ENCODE results near the gene F12. TPM values are rescaled to one million over a fixed set of nuclear protein-coding genes. Genes with fewer than 3 reads are reported as not detected.

The F12 gene
- polyA plus RNA-seq, 3 donors, result 1.4 to 5.5 (median 1.5) TPM

GRCh38 chr5:177448244-177448950 is 39.0 kb upstream of the F12 start:
- Mint-ChIP-seq H3K9me3 (peaks cover 0 to 4% (median 0%) of the 10 kb centered on the region in 7 donors), H3K36me3 (peaks cover 1 to 12% of the 10 kb centered on the region in 2 donors), H3K4me1 (peaks cover 44% of the 10 kb centered on the region), H3K4me3 (peak overlapping the region; percentile 66 to 70), H3K27me3 (ENCODE audit: low read depth in 3 of 3) (peaks cover 45 to 64% (median 46%) of the 10 kb centered on the region in 3 donors), H3K27ac (peak overlapping the region in 6 of 7 donors; percentile 55 to 85 (median 62))
- Histone ChIP-seq H3K36me3 (replicated peaks in 1 of 2; ENCODE audit: control insufficient read depth in 1 of 2, insufficient read depth in 2 of 2, low read length in 2 of 2) (peaks cover 4 to 5% of the 10 kb centered on the region in 2 donors), H3K4me1 (ENCODE audit: control insufficient read depth in 1 of 2, insufficient read depth in 2 of 2, low read length in 2 of 2) (peaks cover 40 to 56% of the 10 kb centered on the region in 2 donors), H4K20me1 (ENCODE audit: insufficient read depth, low read length) (peaks cover 44% of the 10 kb centered on the region), H3K4me3 (replicated peaks in 1 of 3; ENCODE audit: low read depth in 2 of 3, low read length in 3 of 3) (peak overlapping the region in 1 of 3 experiments; percentile 28), H3K27ac (ENCODE audit: low read depth in 1 of 2, low read length in 2 of 2) (no peak overlapping the region), H3K9me3 (replicated peaks in 1 of 2; ENCODE audit: control insufficient read depth in 1 of 2, insufficient read depth in 1 of 2, low read length in 2 of 2) (no peaks in the 10 kb centered on the region), H3K27me3 (ENCODE audit: control insufficient read depth in 2 of 2, insufficient read depth in 2 of 2, low read length in 2 of 2) (peaks cover 0 to 48% of the 10 kb centered on the region in 2 donors), H2AFZ (ENCODE audit: insufficient read depth, low read depth, low read length, poor library complexity, severe bottlenecking) (no peak overlapping the region), H3K9ac (ENCODE audit: insufficient read depth, low read length, poor library complexity, severe bottlenecking) (no peak overlapping the region), H3K79me2 (ENCODE audit: insufficient read depth, low read length) (no peaks in the 10 kb centered on the region), H3K4me2 (replicated peaks; ENCODE audit: extremely low read depth, low read length, poor library complexity, severe bottlenecking) (peak overlapping the region; percentile 57)
- WGBS (ENCODE audit: insufficient coverage), result 54% methylated on average over 3 of the region's 6 CpGs
- no peak for DNase-seq
- no peak for TF ChIP-seq CTCF (IDR thresholded peaks at IDR 0.05)
- intact Hi-C loops (cut with micrococcal nuclease), result no loop called here

GRCh38 chr5:177447611-177448243 is 38.4 kb upstream of the F12 start:
- Histone ChIP-seq H3K4me2 (replicated peaks; ENCODE audit: extremely low read depth, low read length, poor library complexity, severe bottlenecking) (peak overlapping the region; percentile 57), H3K36me3 (replicated peaks in 1 of 2; ENCODE audit: control insufficient read depth in 1 of 2, insufficient read depth in 2 of 2, low read length in 2 of 2) (peaks cover 11% of the 10 kb centered on the region in 2 donors), H3K27ac (ENCODE audit: low read depth in 1 of 2, low read length in 2 of 2) (no peak overlapping the region), H2AFZ (ENCODE audit: insufficient read depth, low read depth, low read length, poor library complexity, severe bottlenecking) (no peak overlapping the region), H3K9ac (ENCODE audit: insufficient read depth, low read length, poor library complexity, severe bottlenecking) (no peak overlapping the region), H3K4me3 (replicated peaks in 1 of 3; ENCODE audit: low read depth in 2 of 3, low read length in 3 of 3) (peak overlapping the region in 1 of 3 experiments; percentile 28), H4K20me1 (ENCODE audit: insufficient read depth, low read length) (peaks cover 51% of the 10 kb centered on the region), H3K4me1 (ENCODE audit: control insufficient read depth in 1 of 2, insufficient read depth in 2 of 2, low read length in 2 of 2) (peaks cover 38 to 57% of the 10 kb centered on the region in 2 donors), H3K79me2 (ENCODE audit: insufficient read depth, low read length) (no peaks in the 10 kb centered on the region), H3K27me3 (ENCODE audit: control insufficient read depth in 2 of 2, insufficient read depth in 2 of 2, low read length in 2 of 2) (peaks cover 0 to 41% of the 10 kb centered on the region in 2 donors), H3K9me3 (replicated peaks in 1 of 2; ENCODE audit: control insufficient read depth in 1 of 2, insufficient read depth in 1 of 2, low read length in 2 of 2) (no peaks in the 10 kb centered on the region)
- peaks cover 38 to 58% (median 39%) of the 10 kb centered on the region in 3 donors for H3K27me3 Mint-ChIP-seq (ENCODE audit: low read depth in 3 of 3)
- H3K9me3 Mint-ChIP-seq, result peaks cover 0 to 4% (median 0%) of the 10 kb centered on the region in 7 donors
- intact Hi-C loops (cut with micrococcal nuclease), result no loop called here
- peak overlapping the region in 6 of 7 donors; percentile 8 to 83 (median 60) for H3K27ac Mint-ChIP-seq
- 0% methylated on average over 14 of the region's 23 CpGs for WGBS (ENCODE audit: insufficient coverage)
- peak overlapping the region; percentile 66 to 70 for H3K4me3 Mint-ChIP-seq
- peaks cover 8 to 17% of the 10 kb centered on the region in 2 donors for H3K36me3 Mint-ChIP-seq
- no peak for TF ChIP-seq CTCF (IDR thresholded peaks at IDR 0.05)
- H3K4me1 Mint-ChIP-seq, result peaks cover 43% of the 10 kb centered on the region
- peak; percentile 74 to 87 (median 83) for DNase-seq
